Ishikawa (cell line): ENCODE measurements around the gene ITPR1.

Source experiments
- CEBPB ChIP-seq: IDR thresholded peaks from 2 replicates; pipeline ENCODE4 v1.6.1; 2012
- CREB1 ChIP-seq: IDR thresholded peaks from 2 replicates; pipeline ENCODE4 v1.6.1; 2012; ENCODE audit warnings: low read depth
- EGR1 ChIP-seq: IDR thresholded peaks from 2 replicates; pipeline ENCODE4 v1.6.1; 2012
- EP300 ChIP-seq: IDR thresholded peaks from 2 replicates; pipeline ENCODE4 v1.6.1; 2012; ENCODE audit warnings: borderline replicate concordance
- FOXM1 ChIP-seq: IDR thresholded peaks from 2 replicates; pipeline ENCODE4 v1.6.1; 2012; ENCODE audit warnings: low read depth, borderline replicate concordance
- MAX ChIP-seq: IDR thresholded peaks from 2 replicates; pipeline ENCODE4 v1.6.1; 2012
- NFIC ChIP-seq: IDR thresholded peaks from 2 replicates; pipeline ENCODE4 v1.6.1; 2012
- RAD21 ChIP-seq: IDR thresholded peaks from 2 replicates; pipeline ENCODE4 v1.6.1; 2012; ENCODE audit warnings: low read depth
- REST ChIP-seq: IDR thresholded peaks from 2 replicates; pipeline ENCODE4 v1.6.1; 2012; ENCODE audit warnings: low read depth, mild to moderate bottlenecking
- TAF1 ChIP-seq: IDR thresholded peaks from 2 replicates; pipeline ENCODE4 v1.6.1; 2012; ENCODE audit warnings: low read depth, mild to moderate bottlenecking
- TCF12 ChIP-seq: IDR thresholded peaks from 2 replicates; pipeline ENCODE4 v1.6.1; 2012; ENCODE audit warnings: low read depth
- TEAD4 ChIP-seq: IDR thresholded peaks from 2 replicates; pipeline ENCODE4 v1.6.1; 2012
- USF1 ChIP-seq: IDR thresholded peaks from 2 replicates; pipeline ENCODE4 v1.6.1; 2012
- YY1 ChIP-seq: IDR thresholded peaks from 2 replicates; pipeline ENCODE4 v1.6.1; 2012; ENCODE audit warnings: low read depth
- ZBTB7A ChIP-seq: IDR thresholded peaks from 2 replicates; pipeline ENCODE4 v1.6.1; 2012; ENCODE audit warnings: low read depth

ITPR1 gene

GRCh38 chr3:4678320-4678719, 185.2 kb downstream of the ITPR1 start:
- TF ChIP-seq YY1 (no peak), CREB1 (no peak), TAF1 (no peak), TEAD4 (no peak), NFIC (no peak), REST (no peak), RAD21 (no peak), EP300 (no peak), USF1 (no peak), EGR1 (no peak), FOXM1 (no peak), CEBPB (no peak), TCF12 (no peak)

- TF ChIP-seq TEAD4 (no peak), YY1 (no peak), MAX (no peak), ZBTB7A (no peak), TAF1 (no peak), USF1 (no peak), NFIC (no peak), FOXM1 (no peak), REST (no peak), TCF12 (no peak), EGR1 (no peak)
Measured at GRCh38 chr3:4680227-4680691, 187.1 kb downstream of the ITPR1 start.

- TF ChIP-seq USF1 = no peak
- TF ChIP-seq NFIC = no peak
- TF ChIP-seq TCF12 = no peak
- TF ChIP-seq MAX = no peak
- no peak for TF ChIP-seq TEAD4
- TF ChIP-seq EP300 = no peak
- no peak for TF ChIP-seq CEBPB
- TF ChIP-seq ZBTB7A = no peak
- TF ChIP-seq CREB1 = no peak
- no peak for TF ChIP-seq REST
- TF ChIP-seq EGR1 = no peak
- TF ChIP-seq FOXM1 = no peak
- no peak for TF ChIP-seq RAD21
Measured at GRCh38 chr3:4680871-4681300, 187.7 kb downstream of the ITPR1 start.

- no peak for TF ChIP-seq EGR1
- no peak for TF ChIP-seq CEBPB
- TF ChIP-seq FOXM1 = no peak
- TF ChIP-seq MAX = no peak
- no peak for TF ChIP-seq TAF1
- no peak for TF ChIP-seq TCF12
- no peak for TF ChIP-seq TEAD4
- no peak for TF ChIP-seq NFIC
- no peak for TF ChIP-seq RAD21
- TF ChIP-seq REST = no peak
- TF ChIP-seq EP300 = no peak
- no peak for TF ChIP-seq USF1
- no peak for TF ChIP-seq YY1
- TF ChIP-seq CREB1 = no peak
Measured at GRCh38 chr3:4681301-4681700, 188.2 kb downstream of the ITPR1 start.
